Nucleus accumbens (tissue), 56 donors: ENCODE measurements around the gene CTAGE4.
"Not testable (repeated sequence)": the region's sequence is repeated elsewhere in the genome, so short reads cannot be mapped to it uniquely, and the experiment has no call there.

Experiments
- DNase-seq, 56 donors: peaks; one replicate each; lab custom pipeline; 2025; lab: John Stamatoyannopoulos, UW

The CTAGE4 gene

DNA sequence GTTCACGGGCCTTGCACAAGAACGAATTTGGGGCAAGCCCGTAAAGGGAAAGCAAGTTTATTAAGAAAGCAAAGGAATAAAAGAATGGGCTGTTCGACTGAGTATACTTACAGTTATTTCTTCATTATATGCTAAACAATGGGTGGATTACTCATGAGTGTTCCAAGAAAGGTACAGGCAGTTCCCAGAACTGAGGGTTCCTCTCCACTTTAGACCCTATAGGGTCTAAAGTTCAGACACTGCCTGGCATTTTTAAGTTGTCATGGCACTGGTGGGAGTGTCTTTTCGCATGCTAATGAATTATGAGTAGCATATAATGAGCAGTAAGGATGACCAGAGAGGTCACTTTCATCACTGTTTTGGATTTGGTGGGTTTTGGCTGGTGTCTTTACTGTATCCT lies 22.0 kb downstream of the CTAGE4 start:
- DNase-seq = not testable (repeated sequence)

DNA sequence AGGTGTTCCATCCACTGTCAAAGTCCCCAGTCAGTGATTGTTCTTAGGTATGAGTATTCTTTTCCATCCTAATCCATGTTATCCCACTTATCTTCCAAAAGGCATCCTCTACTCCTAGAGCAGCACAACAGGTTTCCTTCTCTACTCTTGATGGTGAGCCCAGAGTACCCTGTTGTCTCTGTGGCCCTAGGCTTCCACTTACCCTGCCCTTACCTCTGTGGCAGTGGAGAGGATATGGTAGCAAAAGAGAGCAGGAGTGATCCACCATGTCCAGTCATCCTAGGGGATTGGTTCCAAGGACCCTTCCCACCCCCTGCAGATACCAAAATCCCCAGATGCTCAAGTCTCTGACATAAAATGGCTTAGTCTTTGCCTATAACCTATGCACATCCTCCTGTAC lies 33.9 kb downstream of the CTAGE4 start:
- DNase-seq = not testable (repeated sequence)

DNA sequence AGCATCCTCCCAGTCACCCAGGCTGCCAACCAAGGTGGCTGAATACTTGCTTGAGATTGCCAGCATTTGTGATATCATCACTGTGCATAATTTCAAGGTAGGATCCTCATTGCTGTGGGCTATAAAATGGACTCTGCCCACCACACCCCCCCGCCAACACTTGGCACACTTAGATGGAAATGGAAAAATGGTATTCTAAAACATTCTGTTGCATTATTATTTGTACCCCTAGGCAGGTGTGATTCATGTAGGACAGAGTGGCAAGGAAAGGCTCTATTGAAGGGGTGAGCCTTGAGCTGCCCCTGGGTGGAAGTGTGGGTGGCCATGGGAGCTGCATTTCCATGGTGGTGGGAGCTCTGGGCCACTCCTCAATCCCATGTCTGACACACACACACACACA lies 35.3 kb downstream of the CTAGE4 start:
- DNase-seq = not testable (repeated sequence)

DNA sequence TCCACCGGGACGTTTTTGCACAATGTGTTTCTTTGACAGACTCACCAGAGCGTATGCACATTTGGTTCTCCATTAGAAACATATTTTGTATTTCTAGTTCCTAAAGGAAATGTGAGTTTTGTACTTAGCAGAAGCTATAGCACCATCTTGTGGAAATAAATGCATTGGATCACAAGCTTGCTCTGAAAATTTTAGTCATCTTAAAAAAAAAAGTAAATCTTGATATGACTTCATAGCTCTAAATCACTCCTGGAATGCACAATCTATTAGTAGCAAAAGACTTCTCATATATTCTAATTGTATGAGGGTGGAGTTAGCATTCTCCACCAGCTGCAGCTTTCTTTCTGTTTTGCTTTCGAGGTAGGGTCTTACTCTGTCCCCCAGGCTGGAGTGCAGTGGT lies 35.9 kb downstream of the CTAGE4 start:
- not testable (repeated sequence) for DNase-seq

DNA sequence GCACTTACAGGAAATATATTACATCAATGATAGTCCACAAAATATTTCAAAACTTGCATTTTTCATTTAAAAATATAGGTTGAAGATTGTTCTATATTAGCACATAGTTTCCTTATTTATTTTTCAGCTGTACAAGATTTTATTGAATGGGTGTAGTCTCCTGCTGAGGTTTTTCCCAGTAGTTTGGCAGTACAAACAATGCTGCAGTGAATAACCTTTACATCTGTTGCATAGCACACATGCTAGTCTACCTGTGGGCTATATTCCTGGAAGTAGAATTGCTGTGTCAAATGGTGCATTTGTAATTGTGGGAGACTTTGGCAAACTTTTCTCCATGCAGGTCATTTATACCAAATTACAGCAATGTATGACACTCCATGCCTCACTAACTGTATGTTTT lies 37.3 kb downstream of the CTAGE4 start:
- not testable (repeated sequence) for DNase-seq

DNA sequence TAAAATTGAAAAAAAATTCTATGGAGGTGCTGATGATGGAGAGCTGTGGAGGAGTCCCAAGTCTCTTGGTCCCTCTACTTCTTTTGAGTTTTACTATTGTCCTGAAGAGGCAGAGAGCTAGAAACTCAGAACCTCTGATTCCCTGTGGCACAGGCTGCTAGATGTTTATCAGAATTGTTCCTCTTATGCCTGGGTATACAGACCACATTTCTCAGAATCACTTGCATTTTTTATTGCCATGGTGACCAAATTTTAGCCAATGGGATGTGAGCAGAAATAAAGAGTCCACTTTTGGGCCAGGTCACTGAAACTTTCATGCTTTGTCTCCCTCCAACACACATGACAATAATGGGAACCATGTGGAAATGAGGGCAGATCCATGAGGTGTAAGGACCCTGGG lies 40.4 kb downstream of the CTAGE4 start:
- DNase-seq = not testable (repeated sequence)

DNA sequence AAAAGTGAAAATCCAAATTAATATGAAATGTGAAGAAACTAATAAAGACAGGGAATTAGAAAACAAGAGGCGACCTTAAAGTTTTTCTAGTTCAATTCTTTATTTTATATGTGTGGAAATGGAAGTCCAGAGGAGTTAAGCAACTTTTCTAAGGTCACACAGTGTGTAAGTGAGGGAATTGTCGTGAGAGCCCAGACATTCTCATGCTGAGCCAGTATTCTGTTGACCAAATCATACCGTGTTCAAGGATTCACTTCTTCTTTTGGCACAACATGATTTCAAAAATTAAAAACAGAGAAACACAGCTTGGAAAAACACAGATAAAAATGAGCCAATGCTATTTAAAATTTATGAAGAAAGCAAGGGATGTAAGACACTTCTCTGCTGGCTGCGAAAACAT lies 43.6 kb downstream of the CTAGE4 start:
- not testable (repeated sequence) for DNase-seq

DNA sequence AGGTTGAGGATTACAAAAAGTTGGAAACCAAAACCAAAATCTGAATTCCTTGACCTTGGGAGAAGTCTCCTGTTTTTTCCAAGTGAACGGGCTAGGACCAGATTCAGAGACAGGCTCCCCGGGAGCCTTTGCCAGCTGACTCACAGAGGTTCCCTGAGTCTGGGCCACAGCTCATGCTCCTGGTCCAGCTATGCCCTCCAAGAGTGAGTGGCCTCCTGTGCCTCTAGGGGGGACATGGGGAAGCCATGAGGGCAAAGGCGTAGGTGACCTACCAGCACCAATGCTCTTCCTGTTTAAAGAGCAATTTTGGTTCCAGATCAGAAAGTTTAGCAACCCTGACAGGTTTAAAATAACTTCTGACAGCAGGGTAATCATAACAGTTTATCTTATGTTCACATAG lies 45.5 kb downstream of the CTAGE4 start:
- not testable (repeated sequence) for DNase-seq

DNA sequence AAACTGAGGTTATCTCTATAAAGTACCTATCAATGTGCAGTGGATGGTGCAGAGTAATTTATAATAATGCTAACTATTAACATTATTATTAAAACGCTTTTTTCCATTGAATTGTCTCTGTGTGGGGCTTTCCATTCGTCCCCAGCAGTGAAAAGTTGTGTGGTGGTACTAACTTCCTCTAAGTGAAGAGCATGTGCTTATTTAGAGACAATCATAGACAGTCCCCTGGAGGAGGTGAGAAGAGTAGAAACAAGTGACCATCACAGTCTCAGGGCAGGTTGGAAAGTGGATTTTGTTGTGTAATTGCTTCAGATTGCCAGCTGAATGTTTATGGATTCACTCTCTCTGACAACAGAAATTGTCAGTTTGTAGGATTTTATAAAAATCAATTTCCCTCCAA lies 47.8 kb downstream of the CTAGE4 start:
- DNase-seq = not testable (repeated sequence)

DNA sequence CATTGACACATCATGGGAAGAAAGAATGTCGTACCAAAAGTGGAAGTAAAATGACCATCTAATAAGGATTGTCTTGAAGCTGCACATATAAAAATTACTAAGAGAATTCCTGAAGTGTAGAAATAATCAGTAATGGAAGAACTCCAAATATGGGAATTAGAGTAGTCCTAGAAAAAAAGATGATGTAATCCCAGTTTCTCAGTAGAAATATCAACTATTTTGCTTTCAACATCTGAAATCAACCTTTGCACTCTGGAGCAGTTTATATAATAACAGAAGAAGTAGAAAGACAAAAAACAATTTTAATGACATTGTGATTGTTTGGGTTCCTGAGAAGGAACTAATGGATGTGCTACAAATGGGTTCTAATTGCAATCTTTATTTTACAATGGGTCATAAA lies 49.8 kb downstream of the CTAGE4 start:
- DNase-seq = not testable (repeated sequence)
